Frontal cortex (tissue), 4 donors: ENCODE measurements around the gene NOVA2. TPM values are rescaled to one million over a fixed set of nuclear protein-coding genes. Genes with fewer than 3 reads are reported as not detected.

ENCODE experiments used
- DNase-seq, 2 donors: peaks; one replicate each; pipeline ENCODE4 v3.0.0; 2012; ENCODE audit warnings: low spot score in 2 of 2
- FAIRE-seq: peaks from 2 replicates; lab custom pipeline; 2012; peaks lifted over from hg19 to GRCh38; lab: Jason Lieb, UNC
- total RNA-seq: library from RNA; depleted of rRNA; stranded (reverse); fragments of >200 nt; gene quantifications from one replicate; pipeline ENCODE4 v1.2.3, GENCODE V29; 2014
- donor health status: control.
- donor health status: control.
- donor health status: control.

The NOVA2 gene
- total RNA-seq, 1 donor from 2014 or later: 8.6 TPM

DNA sequence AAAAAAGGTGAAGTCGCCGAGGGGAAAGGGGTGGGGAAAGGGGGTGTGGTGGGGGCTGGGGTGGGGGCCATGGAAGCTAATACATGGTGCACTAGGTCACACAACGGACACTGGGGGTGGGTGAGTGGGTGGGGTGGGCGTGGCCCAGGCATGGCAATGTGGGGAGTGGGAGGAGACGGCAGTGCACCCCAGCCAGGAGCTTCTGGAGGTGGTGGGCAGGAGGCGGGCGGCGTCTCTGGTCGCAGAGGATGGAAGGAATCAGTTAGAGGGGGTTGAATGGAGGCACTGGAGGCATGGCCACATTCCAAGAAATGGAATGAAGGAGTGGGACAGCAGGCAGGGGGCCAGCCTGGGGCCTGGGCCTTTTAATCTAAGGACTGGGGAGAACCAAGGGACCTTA is 39.9 kb downstream of the NOVA2 start:
- DNase-seq: no peak
- no peak for FAIRE-seq

DNA sequence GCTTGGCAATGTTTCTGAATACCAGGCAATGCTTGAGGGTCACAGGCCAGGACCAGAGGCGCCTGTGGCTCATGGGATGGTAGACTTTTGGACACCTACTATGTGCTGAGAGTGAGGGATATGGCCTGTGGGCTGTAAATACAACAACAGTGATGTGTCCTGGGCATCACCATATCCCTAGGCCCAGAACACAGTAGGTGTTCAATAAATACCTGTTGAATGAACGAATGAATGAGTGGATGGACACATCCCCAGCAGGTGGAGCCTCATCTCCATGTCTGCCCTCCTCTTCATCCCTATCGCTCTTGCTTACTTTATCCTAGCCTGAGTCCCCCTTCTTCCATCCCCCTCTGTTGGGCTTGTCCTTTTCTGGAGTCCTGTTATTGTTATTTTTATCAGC is 42.6 kb downstream of the NOVA2 start:
- DNase-seq (no peak), FAIRE-seq (no peak)

DNA sequence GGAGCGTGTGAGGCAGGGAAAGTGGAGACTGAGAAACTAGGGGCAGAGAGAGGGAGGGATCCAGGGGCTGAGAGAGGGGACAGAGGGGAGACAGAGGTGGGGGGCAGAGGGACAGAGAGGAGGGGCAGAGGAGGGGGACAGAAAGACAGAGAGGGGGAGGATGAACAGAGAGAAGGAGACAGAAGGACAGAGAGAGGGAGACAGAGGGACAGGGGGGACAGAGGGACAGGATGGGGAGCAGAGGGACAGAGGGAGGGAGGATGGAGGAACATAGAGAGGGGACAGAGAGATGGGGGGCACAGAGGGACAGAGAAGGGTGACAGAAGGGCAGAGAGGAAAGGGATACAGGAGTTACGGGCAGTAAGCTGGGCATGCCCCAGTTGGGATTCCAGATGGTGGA is 44.4 kb downstream of the NOVA2 start:
- no peak for FAIRE-seq
- no peak for DNase-seq

DNA sequence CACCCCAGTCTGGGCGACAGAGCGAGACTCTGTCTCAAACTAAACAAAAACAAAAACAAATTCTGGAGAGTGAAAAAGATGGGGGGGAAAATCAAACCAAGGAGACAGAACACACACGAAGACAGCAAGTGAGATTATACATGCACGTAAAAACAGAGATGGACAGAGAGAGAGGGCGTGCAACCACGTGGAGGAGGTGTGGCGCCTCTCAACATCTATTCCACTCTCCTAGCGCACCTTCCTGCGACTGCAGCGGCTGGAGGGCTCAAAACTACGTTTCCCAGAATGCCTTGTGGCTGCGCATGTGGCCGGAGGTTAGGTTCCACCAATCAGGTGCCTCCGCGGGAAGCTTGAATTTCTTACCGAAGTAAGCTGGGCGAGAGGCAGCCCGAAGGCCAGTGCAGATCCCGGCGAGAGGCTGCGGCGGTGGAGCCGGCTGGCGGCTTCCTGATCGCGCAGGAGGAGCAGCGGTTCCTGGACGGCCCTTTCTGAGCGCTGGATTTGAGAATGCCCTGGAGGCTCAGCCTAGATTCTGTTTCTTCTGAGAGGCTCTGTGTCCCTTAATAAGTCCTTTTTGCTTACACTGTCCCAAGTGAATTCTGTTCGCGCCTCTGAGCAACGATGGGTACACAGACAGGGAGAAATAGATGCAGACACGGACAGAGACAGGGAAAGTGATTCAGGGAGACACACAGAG is 46.0 kb downstream of the NOVA2 start:
- no peak for FAIRE-seq
- DNase-seq: peak; percentile 82 to 96

DNA sequence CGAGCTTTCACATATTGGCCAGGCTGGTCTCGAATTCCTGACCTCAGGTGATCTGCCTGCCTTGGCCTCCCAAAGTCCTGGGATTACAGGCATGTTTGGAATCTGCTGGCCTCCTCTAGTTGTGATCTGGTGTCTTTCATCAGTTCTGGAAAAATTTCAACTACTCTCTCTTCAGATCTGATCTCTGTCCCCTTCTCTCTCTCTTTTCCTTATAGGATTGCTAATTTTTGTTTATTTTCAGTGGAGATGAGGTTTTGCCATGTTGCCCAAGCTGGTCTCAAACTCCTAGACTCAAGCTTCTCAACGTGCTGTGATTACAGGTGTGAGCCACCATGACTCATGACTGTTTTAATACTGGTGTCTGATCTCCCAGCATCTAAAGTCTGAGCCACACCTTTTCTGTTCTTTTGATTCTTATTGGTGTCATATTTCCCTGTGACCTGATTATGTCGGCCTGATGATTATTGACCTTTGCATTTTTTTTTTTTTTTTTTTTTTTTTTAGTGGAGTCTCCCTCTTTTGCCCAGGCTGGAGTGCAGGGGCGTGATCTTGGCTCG is 48.7 kb downstream of the NOVA2 start:
- FAIRE-seq (no peak), DNase-seq (no peak)

DNA sequence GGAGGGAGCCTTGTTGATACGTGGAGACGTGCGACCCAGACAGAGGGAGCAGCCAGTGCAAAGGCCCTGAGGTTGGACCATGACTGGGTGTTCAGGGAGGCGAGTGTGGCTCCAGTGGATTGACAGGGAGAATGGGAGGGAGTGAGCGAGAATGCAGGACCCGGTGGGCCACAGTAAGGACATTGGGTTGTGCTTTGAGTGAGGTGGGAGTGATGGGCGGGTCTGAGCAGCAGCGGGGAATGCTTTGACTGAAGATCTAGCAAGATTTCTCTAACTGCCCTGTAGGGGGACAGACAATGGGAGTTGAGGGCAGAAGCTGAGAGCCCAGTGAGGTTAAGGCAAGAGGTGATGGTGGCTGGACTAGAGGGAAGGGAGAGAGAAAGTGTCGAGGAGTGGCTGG is 51.4 kb downstream of the NOVA2 start:
- FAIRE-seq (no peak), DNase-seq (no peak)

DNA sequence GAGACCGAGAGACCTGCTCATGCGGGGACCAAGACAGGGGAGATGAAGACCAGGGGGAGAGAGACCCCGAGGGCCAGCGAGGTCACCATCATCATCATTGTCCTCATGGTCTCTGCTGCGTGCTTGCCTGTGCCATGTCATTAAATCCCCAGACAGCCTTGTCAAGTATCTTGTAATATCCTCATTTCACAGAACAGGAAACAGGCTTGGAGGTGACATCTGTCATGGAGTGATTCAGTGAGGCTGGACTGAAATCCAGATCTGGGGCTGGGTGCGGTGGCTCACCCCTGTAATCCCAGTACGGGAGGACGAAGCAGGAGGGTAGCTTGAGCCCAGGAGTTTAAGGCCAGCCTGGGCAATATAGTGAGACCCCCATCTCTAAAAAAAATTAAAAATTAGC is 53.2 kb downstream of the NOVA2 start:
- no peak for DNase-seq
- no peak for FAIRE-seq

DNA sequence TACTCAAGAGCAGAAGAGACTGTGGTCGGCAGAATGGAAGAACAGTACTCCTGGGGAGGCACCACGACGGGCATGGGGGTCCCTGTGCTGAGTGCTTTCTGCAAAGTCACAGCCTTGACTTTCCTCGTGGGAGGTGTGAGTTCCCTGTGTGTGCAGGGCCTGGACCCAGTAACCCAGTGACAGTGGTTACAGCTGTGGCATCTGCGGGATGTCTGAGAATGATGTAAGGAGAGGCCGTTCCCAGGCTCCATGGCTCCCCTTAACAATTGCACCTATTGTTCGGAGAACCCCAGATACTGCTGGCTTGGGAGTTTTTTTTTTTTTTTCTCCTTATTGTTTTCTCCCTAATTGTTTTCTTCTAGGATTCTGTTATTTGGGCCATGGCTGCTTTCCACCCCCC is 54.0 kb downstream of the NOVA2 start:
- FAIRE-seq (no peak), DNase-seq (no peak)

DNA sequence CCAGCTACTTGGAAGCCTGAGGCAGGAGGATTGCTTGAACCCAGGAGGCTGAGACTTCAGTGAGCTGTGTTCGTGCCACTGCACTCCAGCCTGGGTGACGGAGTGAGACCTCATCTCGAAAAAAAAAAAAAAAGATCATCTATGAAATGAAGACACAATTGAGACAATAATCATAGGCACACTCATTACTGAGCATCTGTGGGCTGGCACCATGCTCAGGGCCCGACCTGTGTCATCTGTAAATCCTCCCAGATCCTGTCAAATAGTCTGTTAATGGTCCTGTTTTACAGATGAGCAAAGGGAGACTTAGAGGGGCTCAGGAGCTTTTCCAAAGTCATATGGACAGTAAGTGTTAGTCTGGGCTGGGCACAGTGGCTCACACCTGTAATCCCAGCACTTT is 54.9 kb downstream of the NOVA2 start:
- FAIRE-seq: no peak
- no peak for DNase-seq

DNA sequence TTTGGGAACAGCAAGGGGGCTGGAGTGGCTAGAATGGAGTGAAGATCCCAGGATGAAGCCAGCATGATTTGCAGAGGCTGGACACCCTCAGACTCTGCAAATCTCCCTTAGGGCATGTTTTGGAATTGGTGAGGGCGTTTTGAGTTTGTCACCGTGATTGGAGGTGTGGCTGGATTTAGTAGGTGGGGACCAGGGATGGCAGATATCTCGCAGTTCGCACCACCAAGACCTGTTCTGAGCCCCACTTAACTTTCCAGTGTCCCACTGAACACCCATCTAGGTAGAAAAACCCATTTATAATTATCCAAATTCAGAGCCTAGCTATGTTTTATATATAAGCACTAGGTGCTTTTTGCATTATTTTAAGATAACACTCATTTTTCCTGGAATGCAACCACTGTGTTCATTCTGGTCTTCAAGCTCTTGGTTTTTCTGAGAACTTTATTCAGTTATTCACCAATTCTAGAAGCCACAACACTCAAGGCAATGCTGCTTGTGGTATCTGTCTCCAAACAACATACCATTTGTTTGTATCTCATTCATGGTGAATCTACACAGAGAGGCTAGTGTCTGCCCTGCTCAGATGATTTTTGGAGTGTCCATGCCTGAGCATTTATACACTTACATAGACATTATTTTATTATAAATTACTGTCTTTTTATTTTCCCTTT is 56.1 kb downstream of the NOVA2 start:
- DNase-seq (peak in 1 of 2 donors; percentile 66), FAIRE-seq (peak; percentile 94)

DNA sequence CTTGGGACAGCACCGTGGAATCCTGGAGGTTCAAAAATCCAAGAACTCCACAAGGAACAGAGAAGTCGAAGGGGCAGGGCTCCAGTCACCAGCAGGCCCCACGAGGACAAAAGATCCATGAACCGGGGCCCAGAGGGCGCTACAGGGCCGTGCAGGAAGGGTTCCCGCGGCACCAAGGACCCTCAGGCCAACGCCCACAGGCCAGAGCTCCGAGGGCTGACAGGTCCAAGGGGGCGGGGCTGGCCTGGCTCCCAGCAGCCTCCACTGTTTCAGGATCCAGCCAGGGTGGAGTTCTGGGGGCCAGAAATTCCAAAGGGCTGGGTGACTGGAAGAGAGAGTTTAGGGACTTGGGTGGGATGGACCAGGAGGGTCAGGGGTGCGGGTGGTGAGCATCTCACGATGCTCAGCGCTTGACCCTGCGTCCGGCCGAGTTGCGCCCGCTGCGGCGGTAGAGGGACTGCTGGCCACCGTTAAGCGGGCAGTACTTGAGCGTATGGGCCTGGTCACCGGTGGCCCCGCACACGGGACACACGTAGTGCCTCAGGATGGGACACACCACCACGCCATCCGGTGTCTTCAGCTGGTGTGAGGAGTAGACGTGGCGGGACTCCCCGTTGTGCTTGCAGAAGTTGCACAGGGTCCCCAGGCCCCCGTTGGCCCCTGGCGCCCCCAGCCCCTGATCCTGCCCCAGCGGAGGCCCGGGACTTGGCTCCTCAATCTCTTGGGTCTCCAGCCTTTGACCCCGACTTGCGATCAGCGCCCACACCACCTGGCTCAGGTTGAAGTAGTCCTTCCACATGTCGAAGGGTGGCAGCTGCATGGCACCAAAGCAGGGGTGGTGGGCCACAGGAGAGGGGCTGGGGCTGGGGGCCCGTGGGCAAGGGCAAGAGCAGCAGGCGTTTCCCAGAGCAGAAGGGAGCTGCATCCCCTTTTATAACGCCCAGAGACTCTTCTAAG is 59.5 kb downstream of the NOVA2 start, which contains the start of gene NANOS2:
NANOS2 (minus strand) TSS at position 905 of the 957 bp plus-strand sequence; CDS start at position 820, 85 bp downstream.
- peak in 1 of 2 donors; percentile 22 for DNase-seq
- FAIRE-seq: no peak

DNA sequence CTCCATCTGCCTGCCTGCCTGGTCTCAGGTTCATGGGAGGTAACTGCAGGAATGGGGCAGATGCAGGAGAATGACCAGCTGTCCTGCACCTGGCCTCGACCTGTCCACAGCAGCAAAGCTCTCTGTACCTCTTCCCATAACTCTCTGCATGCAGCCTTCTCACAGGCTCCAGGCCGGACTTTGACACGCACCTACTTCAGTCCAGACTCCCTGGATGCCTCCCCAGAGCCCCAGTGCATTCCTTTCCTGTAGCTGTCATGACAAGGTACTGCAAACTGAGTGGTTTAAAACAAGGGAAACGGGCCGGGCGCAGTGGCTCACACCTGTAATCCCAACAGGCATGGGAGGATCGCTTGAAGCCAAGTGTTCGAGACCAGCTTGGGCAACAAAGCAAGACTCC is 62.4 kb downstream of the NOVA2 start:
- DNase-seq: no peak
- FAIRE-seq: no peak

DNA sequence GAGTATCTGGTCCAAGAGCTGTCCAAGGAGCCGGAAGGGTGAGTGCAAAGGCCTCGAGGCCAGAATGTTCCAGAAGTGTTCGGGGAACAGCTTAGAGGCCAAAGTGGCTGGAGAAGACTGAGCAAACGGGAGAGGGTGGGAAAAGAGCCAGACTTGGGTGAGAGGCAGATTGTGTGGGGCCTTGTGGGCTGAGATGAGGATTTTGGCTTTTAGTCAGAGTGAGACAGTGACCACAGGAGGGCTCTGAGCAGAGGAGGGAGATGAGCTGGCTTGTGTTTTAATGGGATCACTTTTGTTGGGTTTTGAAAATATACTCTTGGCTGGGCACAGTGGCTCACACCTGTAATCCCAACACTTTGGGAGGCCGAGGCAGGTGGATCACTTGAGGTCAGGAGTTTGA is 64.7 kb downstream of the NOVA2 start:
- FAIRE-seq: no peak

DNA sequence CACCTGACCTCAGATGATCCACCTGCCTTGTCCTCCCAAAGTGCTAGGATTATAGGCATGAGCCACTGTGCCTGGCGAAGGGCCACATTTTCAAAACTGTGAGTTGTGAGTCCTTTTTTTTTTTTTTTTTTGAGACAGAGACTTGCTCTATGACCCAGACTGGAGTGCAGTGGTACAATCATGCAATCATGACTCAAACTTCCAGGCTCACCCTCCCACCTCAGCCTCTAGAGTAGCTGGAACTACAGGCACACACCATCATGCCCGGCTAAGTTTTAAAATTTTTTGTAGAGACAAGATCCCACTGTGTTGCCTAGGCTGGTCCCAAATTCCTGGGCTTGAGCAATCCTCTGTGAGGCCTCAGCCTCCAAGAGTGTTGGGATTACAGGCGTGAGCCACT is 67.4 kb downstream of the NOVA2 start:
- no peak for DNase-seq
- FAIRE-seq: no peak

More for the DNA sequence above, 64.7 kb downstream of the NOVA2 start:
- no peak for DNase-seq

DNA sequence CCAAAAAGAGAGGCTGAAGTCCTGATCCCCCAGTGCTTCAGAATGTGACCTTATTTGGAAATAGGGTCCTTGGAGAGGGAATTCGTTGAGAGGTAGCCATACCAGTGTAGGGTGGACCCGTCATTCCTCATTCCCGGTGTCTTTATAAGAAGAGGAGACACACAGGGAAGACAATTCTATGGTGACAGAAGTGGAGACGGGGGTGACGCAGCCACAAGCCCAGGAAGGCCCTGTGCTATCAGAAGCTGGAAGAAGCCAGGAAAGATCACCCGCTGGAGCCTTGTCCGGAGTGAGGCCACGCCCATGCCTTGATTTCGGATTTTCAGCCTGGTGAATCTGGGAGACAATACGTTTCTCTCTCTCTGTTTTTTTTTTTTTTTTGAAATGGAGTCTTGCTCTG is 68.7 kb downstream of the NOVA2 start:
- FAIRE-seq: no peak

DNA sequence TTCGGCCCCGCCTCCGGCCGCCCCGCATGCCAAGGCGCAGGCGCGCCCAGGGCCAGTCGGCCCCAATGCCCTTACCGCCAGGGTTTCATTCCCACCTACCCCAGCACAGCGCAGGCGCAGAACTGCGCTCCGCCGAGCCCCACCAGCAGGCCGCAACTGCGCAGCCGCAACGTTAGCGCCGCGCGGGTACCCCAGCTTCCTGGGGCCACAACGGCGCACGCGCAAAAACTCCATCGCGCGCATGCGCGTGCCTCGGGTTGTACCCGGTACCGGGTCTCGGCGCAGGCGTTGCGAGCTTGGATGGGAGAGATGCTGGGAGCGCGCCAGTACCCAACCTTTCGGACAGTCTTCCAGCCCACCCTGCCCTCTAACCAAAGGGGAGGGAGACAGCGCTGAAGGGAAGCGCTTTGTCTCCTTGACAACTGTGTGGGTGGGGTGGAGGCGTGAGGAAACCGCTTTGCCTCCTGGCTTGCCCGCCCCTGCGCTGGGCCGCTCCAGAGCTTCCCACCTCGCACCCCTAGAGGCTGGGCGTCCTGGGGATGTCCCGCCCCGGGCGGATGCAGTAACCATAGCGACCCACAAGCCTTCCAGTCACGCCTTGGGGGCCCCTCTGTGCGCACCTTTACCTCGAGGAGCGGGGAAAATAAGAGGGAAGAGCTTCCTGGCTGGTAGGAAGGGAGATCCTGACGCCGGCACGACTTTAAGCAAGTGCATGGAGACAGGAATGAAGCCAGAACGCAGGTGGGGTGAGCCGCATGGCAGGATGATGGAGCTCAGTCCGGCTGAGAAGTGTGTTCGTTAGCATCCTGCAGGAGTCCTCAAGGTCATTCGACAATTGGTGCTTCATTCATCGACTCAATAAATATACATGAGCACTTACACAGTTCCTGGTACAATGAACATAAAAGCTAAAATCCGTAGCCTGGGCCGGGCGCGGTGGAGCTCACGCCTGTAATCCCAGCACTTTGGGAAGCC is 70.7 kb downstream of the NOVA2 start:
- FAIRE-seq: no peak
- peak; percentile 99 for DNase-seq

More for the DNA sequence above, 68.7 kb downstream of the NOVA2 start:
- no peak for DNase-seq

DNA sequence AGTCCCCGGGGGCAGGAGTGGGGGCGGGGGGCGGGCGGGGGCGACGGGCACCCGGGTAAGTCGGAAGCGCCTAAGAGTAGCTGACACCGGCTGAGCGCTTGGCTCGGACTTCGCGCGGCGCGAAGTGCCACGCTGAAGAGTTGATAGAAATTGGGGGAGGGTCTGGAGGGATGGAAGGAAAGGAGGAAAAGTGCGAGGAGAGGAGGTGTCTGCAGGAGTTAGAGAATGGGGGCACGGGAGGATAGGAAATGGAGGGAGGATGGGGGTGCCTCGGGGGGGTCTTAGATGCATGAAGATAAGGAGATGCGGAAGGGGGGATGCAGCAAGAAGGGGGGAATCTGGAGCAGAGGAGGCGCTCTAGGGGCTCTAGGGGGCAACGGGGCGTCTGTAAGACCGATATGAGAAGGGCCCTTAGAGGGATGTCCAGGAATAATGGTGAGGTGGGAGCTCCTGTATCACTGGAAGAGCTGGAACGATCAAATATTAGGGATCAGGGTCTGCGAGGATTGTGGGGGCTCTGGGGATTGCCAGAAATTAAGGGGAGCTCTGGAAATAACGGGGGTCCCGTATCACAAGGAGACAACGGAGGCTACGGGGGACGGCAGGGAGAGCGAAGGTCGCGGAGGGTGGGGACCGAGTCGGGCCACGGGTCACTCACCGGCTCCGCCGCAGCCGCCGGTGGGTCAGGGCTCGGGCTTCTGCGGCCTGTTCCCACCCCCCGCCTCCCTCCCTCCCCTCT is 71.6 kb downstream of the NOVA2 start, which contains the start of gene MYPOP:
MYPOP (minus strand) TSS at position 702 of the 739 bp plus-strand sequence. CDS start 840 bp downstream, outside the sequence.
- DNase-seq (peak in 1 of 2 donors; percentile 69), FAIRE-seq (no peak)

DNA sequence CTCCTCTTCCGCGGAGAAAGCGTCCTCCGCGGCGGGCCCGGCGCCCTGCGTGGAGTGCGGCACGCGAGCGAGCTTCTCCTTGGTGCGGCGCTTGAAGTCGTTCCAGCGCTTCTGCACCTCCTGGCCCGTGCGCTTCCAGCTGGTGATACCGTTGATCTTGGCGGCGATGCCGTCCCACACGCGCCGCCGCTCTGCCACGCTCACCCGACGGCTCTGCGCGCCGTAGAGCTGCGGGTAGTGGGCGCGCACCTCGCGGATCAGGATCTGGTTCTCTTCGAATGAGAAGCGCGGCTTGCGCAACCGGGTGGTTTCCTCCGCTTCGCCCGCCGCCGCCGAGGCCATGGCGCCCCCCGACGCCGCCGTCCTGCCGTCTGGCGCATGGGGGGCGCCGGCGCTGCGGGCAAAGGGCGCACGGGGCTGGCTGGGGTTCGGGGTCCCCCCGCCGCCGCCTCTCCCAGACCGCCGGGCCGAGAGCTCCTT is 72.2 kb downstream of the NOVA2 start:
- FAIRE-seq (no peak), DNase-seq (peak in 1 of 2 donors; percentile 53)
